Body of pancreas (tissue), 4 donors: ENCODE data around the gene ARHGEF40. TPM values are rescaled to one million over a fixed set of nuclear protein-coding genes. Genes with fewer than 3 reads are reported as not detected.

Experiments
- ATAC-seq: fragments of 150-250 bp; one replicate; pipeline ENCODE4 v1.9.1; 2016
- DNase-seq, 4 donors: peaks; one replicate each; pipeline ENCODE4 v3.0.0-alpha.2; 2019
- H3K27ac ChIP-seq, 4 donors: fragments of 200-600 bp; sonication (generic); 1 replicate in 3 of 4; 2 replicates in 1 of 4; pipeline versions ENCODE4 v1.5.1 to v1.6.1; 2016 to 2019; ENCODE audit warnings: mild to moderate bottlenecking in 1 of 4, mixed read lengths in 1 of 4, moderate library complexity in 1 of 4
- H3K27me3 ChIP-seq, 2 donors: fragments of 200-600 bp; sonication (generic); one replicate each; pipeline ENCODE4 v1.6.0; 2016; ENCODE audit warnings: mild to moderate bottlenecking in 1 of 2
- H3K36me3 ChIP-seq, 2 donors: fragments of 200-600 bp; sonication (generic); replicated peaks in 1 of 2; 2 replicates each; pipeline ENCODE4 v1.5.1; 2016; ENCODE audit warnings: low read depth in 2 of 2; ENCODE audit not compliant: insufficient read depth in 1 of 2
- H3K4me1 ChIP-seq: fragments of 200-600 bp; sonication (generic); one replicate; pipeline ENCODE4 v1.6.0; 2016
- H3K4me3 ChIP-seq, 2 donors: fragments of 200-600 bp; sonication (generic); 1 replicate in 1 of 2; 2 replicates in 1 of 2; pipeline ENCODE4 v1.5.1; 2016 to 2019
- H3K9me3 ChIP-seq, 3 donors: fragments of 200-600 bp; sonication (generic); 1 replicate in 2 of 3; 2 replicates in 1 of 3; pipeline ENCODE4 v1.5.1; 2016
- POLR2A ChIP-seq, 3 donors: fragments of 450-650 bp; IDR thresholded peaks; one replicate each; pipeline ENCODE4 v1.6.1; 2016; ENCODE audit warnings: antibody characterized with exemption in 3 of 3, mild to moderate bottlenecking in 2 of 3
- WGBS, 2 donors: methylation state at CpG; one replicate each; pipeline ENCODE4 v1.1.5; 2017; 5-methylcytosine and 5-hydroxymethylcytosine counted together
- intact Hi-C: fragments of 100-400 bp; cut with DNase I; formaldehyde crosslinking; loops from one replicate; pipeline ENCODE4 v1.15.1; 2023
- total RNA-seq, 2 donors: library from RNA; depleted of rRNA; stranded (reverse); fragments of >200 nt; gene quantifications; one replicate each; pipeline ENCODE4 v1.1.0, GENCODE V29; 2016
- TF ChIP-seq, protein P1 (sequence below), 7 experiments: fragments of 450-650 bp in 4 of 7; fragments of 200-600 bp in 3 of 7; sonication (generic) in 3 of 7; IDR thresholded peaks; one replicate each; pipeline ENCODE4 v1.5.1; 2016 to 2019; ENCODE audit warnings: antibody characterized with exemption in 7 of 7

Gene ARHGEF40
- total RNA-seq, 2 donors from 2014 or later, result 58.4 to 142 TPM

GRCh38 chr14:21107283-21107800, 37.2 kb downstream of the ARHGEF40 start:
- TF ChIP-seq, protein P1, sequence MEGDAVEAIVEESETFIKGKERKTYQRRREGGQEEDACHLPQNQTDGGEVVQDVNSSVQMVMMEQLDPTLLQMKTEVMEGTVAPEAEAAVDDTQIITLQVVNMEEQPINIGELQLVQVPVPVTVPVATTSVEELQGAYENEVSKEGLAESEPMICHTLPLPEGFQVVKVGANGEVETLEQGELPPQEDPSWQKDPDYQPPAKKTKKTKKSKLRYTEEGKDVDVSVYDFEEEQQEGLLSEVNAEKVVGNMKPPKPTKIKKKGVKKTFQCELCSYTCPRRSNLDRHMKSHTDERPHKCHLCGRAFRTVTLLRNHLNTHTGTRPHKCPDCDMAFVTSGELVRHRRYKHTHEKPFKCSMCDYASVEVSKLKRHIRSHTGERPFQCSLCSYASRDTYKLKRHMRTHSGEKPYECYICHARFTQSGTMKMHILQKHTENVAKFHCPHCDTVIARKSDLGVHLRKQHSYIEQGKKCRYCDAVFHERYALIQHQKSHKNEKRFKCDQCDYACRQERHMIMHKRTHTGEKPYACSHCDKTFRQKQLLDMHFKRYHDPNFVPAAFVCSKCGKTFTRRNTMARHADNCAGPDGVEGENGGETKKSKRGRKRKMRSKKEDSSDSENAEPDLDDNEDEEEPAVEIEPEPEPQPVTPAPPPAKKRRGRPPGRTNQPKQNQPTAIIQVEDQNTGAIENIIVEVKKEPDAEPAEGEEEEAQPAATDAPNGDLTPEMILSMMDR (IDR thresholded peaks at IDR 0.05), result no peak
- TF ChIP-seq POLR2A (IDR thresholded peaks at IDR 0.05), result no peak
- H3K4me1 ChIP-seq, result peaks cover 37% of the 10 kb centered on the region
- H3K36me3 ChIP-seq, result no peaks in the 10 kb centered on the region
- H3K4me3 ChIP-seq, result no peak overlapping the region
- intact Hi-C loops, result no loop called here
- no peaks in the 10 kb centered on the region for H3K27me3 ChIP-seq
- peak overlapping the region in 3 of 4 donors; percentile 54 to 100 (median 94) for H3K27ac ChIP-seq
- ATAC-seq, result no peak
- peak in 2 of 4 donors; percentile 41 to 61 for DNase-seq
- WGBS, 2 donors, result 32 to 49% methylated on average over 3 to 5 of the region's 5 CpGs
- H3K9me3 ChIP-seq, result no peaks in the 10 kb centered on the region

GRCh38 chr14:21108791-21109190, 38.7 kb downstream of the ARHGEF40 start:
- intact Hi-C loops, result no loop called here
- no peaks in the 10 kb centered on the region for H3K9me3 ChIP-seq
- H3K36me3 ChIP-seq, result no peaks in the 10 kb centered on the region
- DNase-seq, result no peak
- H3K4me3 ChIP-seq, result no peak overlapping the region
- no peak overlapping the region for H3K27ac ChIP-seq
- TF ChIP-seq, protein P1 (IDR thresholded peaks at IDR 0.05), result no peak
- TF ChIP-seq POLR2A (IDR thresholded peaks at IDR 0.05), result no peak
- WGBS, 2 donors, result 94 to 96% methylated on average over 4 of the region's 4 CpGs
- no peak for ATAC-seq
- peaks cover 28% of the 10 kb centered on the region for H3K4me1 ChIP-seq
- H3K27me3 ChIP-seq, result no peaks in the 10 kb centered on the region

DNA sequence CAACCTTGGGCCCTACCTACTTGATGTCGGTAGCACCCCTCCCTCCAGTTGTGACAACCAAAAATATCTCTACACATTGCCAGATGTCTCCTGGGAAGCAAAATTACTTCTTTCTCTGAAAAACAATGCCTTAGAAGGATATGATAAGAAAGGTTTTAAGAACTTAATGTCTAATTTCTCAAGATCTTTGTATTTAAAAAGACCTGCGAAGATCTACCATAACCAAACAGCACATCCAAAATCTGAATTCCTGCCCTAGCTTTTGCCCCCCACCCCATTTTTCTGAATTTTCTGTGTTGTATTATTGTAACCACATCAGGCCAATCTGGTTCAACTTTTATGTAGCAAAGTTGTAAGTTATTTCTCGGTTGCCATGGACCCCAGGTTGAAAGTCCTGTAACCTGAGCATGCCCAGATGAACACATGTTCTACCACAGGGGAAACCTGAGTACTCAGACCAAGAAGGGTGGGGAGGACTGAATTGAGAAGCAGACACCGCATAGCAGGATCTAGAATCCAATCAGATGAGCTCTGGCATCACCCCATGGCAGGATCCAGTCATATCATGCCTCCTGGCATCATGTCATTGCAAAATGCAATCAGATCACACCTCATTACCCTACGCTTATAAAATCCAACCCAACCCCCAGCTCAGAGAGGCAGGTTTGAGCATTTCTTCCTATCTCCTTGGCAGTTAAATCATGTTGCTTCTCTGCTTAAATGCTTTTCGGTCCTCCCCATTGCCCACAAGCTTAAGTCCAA, 39.5 kb downstream of the ARHGEF40 start:
- no peak overlapping the region for H3K27ac ChIP-seq
- H3K4me3 ChIP-seq, result no peak overlapping the region
- H3K4me1 ChIP-seq, result peaks cover 25% of the 10 kb centered on the region
- WGBS, 2 donors, result 72 to 78% methylated on average over 6 of the region's 6 CpGs
- DNase-seq, result no peak
- TF ChIP-seq, protein P1 (IDR thresholded peaks at IDR 0.05), result no peak
- TF ChIP-seq POLR2A (IDR thresholded peaks at IDR 0.05), result no peak
- no peaks in the 10 kb centered on the region for H3K27me3 ChIP-seq
- H3K9me3 ChIP-seq, result no peaks in the 10 kb centered on the region
- intact Hi-C loops, result no loop called here
- no peak for ATAC-seq
- no peaks in the 10 kb centered on the region for H3K36me3 ChIP-seq

GRCh38 chr14:21112255-21112654, 42.2 kb downstream of the ARHGEF40 start:
- TF ChIP-seq, protein P1 (IDR thresholded peaks at IDR 0.05), result no peak
- TF ChIP-seq POLR2A (IDR thresholded peaks at IDR 0.05), result no peak
- H3K27ac ChIP-seq, result no peak overlapping the region
- no peaks in the 10 kb centered on the region for H3K9me3 ChIP-seq
- H3K4me3 ChIP-seq, result no peak overlapping the region
- H3K36me3 ChIP-seq, result no peaks in the 10 kb centered on the region
- DNase-seq, result no peak
- ATAC-seq, result no peak
- 75 to 77% methylated on average over 4 of the region's 4 CpGs for WGBS, 2 donors
- H3K27me3 ChIP-seq, result no peaks in the 10 kb centered on the region
- intact Hi-C loops, result no loop called here
- no peaks in the 10 kb centered on the region for H3K4me1 ChIP-seq

GRCh38 chr14:21113369-21113768, 43.3 kb downstream of the ARHGEF40 start:
- Histone ChIP-seq H3K36me3 (no peaks in the 10 kb centered on the region), H3K4me3 (no peak overlapping the region), H3K27me3 (no peaks in the 10 kb centered on the region), H3K4me1 (no peaks in the 10 kb centered on the region), H3K9me3 (no peaks in the 10 kb centered on the region), H3K27ac (no peak overlapping the region)
- DNase-seq, result no peak
- intact Hi-C loops, result no loop called here
- WGBS, 2 donors, result 85 to 86% methylated on average over 2 of the region's 2 CpGs
- TF ChIP-seq, protein P1 (IDR thresholded peaks at IDR 0.05), result no peak
- no peak for TF ChIP-seq POLR2A (IDR thresholded peaks at IDR 0.05)
- no peak for ATAC-seq
